NCI-H345 treated with DMSO at 0.1 percent for 48 hours (cell line): Measurements from ENCODE around the gene DGKG.

Source experiments
- DNase-seq: peaks from one replicate; lab custom pipeline; 2025; ENCODE audit not compliant: unreplicated experiment; lab: John Stamatoyannopoulos, UW

Gene DGKG

DNA sequence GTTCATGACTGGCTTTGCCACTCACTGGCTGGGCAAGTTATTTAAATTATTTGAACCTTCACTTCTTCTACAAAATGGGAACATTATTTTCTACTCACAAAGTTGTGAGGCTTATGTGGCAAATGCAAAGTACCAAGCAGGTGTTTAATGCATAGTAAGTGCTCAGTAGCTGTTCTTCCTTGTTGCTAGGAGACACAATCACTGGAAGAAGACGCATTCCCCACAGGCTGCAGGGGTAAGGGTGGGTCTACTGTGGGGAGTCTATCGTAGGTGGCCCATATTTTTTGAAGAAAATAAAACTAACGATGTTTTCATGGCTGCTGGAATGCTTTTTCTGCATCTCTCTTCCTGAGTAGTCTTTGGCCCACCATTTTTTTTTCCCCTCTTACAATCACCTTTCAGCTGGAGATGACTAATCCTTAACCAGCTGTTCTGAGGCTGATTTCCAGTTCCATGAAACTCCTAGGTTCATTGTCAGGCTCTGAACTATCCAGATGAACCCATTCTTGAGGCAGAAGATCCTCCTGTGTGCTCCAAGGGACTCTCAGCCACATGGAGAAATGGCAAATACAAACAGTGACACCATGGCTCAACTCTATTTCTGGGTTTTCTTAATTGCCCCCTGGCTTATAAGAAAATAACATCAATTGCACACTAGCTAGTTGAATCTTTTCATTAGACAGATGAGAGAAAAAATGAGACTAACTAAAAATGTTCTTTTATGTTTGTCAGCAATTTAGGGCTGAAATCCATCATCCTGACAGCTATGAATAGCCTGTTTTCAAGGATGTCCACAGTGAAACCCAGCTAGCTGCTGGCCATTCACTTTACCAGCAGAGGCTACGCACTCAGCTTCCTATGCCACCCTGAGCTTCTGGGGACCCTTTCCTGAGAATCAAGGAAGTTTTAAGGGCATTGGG, 144.9 kb downstream of the DGKG start:
- no peak for DNase-seq

DNA sequence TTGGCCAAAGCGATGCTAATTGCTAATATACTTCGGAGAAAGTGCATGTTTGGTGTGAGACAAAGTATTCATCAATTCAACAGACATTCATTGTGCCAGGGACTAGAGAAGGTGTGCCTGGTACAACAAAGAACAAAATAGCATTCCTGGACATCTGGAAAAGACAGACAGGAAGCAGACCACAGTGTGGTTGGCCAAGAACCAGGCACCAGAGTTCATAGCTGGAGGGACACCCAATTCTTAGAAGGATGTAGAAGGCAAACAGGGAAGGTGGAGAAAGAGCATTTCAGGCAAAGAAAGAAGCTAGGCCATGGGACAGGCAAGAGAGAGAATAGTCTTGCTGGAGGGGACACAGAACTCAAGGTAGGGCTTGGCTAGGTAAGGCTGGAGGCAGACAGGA, 147.4 kb downstream of the DGKG start:
- DNase-seq = no peak

- DNase-seq = no peak
Measured at GRCh38 chr3:186213946-186214345, 148.1 kb downstream of the DGKG start.

DNA sequence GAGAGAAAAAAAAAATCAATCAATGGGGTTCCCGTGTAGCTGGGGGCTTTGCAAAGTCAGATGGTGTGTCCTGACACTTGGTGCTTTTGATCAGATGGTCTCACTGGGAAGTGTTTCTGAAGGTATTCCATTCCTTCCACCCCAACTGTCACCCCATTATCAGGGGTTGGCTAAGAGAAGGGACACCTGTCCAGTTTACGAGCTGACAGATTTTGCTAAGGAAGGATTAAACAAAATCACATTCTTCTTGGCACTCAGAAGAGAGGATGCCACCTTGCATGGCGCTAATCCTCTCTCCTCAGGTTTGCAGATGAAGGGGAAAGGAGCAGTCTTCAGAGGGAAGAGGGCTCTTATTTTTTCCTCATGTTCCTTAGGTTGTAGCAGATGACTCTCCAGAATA, 149.4 kb downstream of the DGKG start:
- DNase-seq = no peak

DNA sequence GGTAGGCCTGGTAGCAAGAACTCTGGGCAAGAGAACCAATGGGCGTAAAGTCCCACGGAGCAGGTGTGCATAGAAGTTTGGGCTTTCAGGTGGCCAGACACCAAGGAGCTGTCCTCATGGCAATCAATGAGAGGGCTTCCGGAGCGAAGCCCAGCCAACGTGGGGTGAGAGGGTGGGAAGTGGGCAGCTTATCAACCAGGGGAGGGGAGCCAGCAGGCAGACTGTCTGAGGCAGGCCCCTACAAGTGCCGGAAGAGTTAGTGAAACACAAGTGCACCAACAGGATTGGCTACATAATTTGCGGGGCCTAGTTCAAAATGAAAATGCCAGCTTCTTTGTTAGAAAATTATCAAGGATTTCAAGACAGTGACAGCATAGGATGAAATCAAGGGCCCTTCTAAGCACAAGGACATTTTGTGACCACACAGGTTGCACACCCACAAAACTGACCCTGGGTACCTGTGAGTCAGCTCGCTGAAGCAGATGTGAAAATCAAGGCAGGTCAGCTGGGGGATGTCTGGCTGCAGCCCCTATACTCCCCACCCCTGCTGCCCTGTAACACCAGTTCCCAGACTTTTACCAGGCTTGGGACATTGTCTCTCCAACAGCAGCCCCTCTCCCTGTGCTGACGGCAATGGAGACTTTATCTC, 151.1 kb downstream of the DGKG start:
- no peak for DNase-seq

- DNase-seq = no peak
Measured at GRCh38 chr3:186209810-186210752, 152.0 kb downstream of the DGKG start.

- no peak for DNase-seq
Measured at GRCh38 chr3:186208296-186208989, 153.6 kb downstream of the DGKG start.

GRCh38 chr3:186207515-186207914, 154.5 kb downstream of the DGKG start:
- DNase-seq = no peak

DNA sequence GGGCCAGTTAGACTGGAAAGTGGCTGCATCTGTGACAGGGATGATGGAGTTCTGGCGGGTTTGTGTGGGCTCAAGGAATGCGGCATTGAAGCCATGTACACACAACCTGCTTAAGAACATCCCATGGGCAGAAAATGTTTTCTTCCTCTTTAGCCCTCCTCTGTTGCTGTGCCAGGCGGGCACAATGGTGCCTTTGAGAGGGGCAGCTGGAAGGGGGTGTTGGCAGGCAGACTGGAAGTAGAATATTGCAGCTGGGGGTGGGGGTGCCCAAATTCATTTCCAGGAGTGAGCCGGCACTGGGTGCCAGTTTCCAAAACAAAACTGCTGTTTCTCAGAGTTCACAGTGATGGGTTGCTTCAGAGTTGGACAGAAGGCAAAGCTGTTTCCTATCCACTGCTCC, 161.3 kb downstream of the DGKG start:
- no peak for DNase-seq

DNA sequence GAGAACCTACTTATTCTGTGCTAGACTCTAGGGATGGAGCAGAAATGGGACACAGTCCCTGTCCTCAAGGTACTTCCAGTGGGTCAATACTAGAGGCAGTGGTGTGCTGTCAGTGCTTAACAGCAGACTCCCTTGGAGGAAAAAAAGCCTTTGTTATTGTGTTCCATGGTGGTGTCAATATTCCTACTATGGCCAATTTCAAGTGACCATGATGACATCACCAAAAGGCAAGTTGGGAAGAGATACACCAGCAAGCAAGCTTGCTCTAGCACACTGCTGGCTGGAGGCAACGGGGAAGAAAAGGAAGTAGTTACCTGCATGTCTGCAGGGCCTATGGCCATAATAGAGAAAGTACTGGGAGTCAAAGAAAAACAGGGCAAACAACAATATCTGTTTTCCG, 163.6 kb downstream of the DGKG start:
- no peak for DNase-seq

- DNase-seq = no peak
Measured at GRCh38 chr3:186194451-186194811, 167.6 kb downstream of the DGKG start.

GRCh38 chr3:186193534-186194450, 168.2 kb downstream of the DGKG start:
- no peak for DNase-seq

GRCh38 chr3:186192823-186193222, 169.2 kb downstream of the DGKG start:
- DNase-seq = no peak

- DNase-seq = no peak
Measured at GRCh38 chr3:186189492-186189891, 172.5 kb downstream of the DGKG start.

- DNase-seq = no peak
Measured at GRCh38 chr3:186187401-186188275, 174.4 kb downstream of the DGKG start.

DNA sequence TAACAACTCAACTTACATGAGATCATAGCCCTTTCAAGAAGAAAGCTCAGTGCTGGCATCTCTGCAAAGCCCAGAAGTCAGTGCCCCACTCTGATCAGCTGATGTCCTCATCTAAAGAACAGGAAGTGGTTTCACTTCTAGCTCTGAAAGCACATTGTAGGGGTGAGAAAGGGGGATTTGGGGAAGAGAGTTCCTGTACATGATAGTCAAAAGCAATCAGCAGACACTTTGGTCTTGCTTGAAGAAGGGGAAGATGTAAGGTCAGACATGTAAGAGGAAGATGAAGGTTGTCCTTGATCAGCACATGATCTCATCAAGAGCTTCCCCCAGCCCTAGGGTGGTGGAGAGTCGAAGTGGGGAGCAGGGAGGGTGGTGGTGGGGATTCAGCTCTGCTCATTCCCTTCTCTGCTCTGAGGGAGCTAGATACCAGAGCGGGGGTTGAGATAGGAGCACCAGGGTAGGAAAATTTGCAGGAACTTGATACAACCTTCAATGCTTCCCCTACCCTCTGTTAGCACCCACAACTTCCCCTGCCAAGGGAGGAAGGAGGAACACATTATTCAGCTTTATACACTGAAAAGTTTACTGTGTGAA, 176.7 kb downstream of the DGKG start:
- no peak for DNase-seq

DNA sequence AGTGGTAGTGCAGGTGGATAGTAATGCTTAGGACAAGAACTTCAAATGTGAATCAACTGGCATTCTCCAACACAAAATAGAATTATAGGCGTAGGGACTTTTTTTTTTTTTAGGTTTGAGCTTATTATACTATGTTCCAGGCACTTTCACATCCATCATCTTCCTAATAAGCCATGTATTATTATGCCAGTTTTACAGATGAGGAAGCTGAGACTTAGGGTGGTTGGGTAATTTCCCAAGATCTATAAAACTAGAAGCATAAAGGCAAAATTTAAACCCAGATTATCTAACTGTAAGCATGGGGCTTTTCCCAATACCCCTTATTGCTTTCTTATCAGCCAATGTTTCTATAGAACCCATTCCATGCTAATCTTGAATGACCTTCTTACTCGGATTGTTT, 178.0 kb downstream of the DGKG start:
- no peak for DNase-seq

- no peak for DNase-seq
Measured at GRCh38 chr3:186182850-186183249, 179.2 kb downstream of the DGKG start.
